Coronary artery (tissue), 2 donors: ENCODE results near the gene HSPA14.

Experiments
- DNase-seq: peaks from one replicate; pipeline ENCODE4 v3.0.0-alpha.2; 2017; ENCODE audit warnings: low spot score
- H3K27ac ChIP-seq, 2 donors: fragments of 200-600 bp; sonication (generic); one replicate each; pipeline ENCODE4 v1.5.1; 2016 to 2019
- H3K4me3 ChIP-seq: fragments of 200-600 bp; sonication (generic); 2 replicates; pipeline ENCODE4 v1.5.1; 2016; ENCODE audit warnings: mild to moderate bottlenecking, moderate library complexity
- CTCF ChIP-seq: fragments of 200-600 bp; sonication (generic); IDR thresholded peaks from one replicate; pipeline ENCODE4 v1.5.1; 2019; ENCODE audit warnings: antibody characterized with exemption

The HSPA14 gene

GRCh38 chr10:14838582-14839304 is 637 bp downstream of the HSPA14 start:
- peak overlapping the region; percentile 97 for H3K4me3 ChIP-seq
- peak; percentile 76 for DNase-seq
- H3K27ac ChIP-seq: peak overlapping the region; percentile 90 to 97
- TF ChIP-seq CTCF: no peak

- Histone ChIP-seq H3K27ac (peak overlapping the region; percentile 90 to 97), H3K4me3 (peak overlapping the region; percentile 97)
- DNase-seq: no peak
- no peak for TF ChIP-seq CTCF
Observed at GRCh38 chr10:14839305-14839695, 1.2 kb downstream of the HSPA14 start.

GRCh38 chr10:14840178-14840577 is 2.1 kb downstream of the HSPA14 start:
- H3K4me3 ChIP-seq: no peak overlapping the region
- no peak for TF ChIP-seq CTCF
- no peak for DNase-seq
- H3K27ac ChIP-seq: no peak overlapping the region

GRCh38 chr10:14843327-14843988 is 5.4 kb downstream of the HSPA14 start:
- H3K27ac ChIP-seq: no peak overlapping the region
- no peak for TF ChIP-seq CTCF
- DNase-seq: no peak
- no peak overlapping the region for H3K4me3 ChIP-seq

GRCh38 chr10:14844948-14845347 is 6.8 kb downstream of the HSPA14 start:
- H3K4me3 ChIP-seq: no peak overlapping the region
- TF ChIP-seq CTCF: no peak
- DNase-seq: no peak
- H3K27ac ChIP-seq: no peak overlapping the region

GRCh38 chr10:14852236-14852635 is 14.1 kb downstream of the HSPA14 start:
- TF ChIP-seq CTCF: no peak

GRCh38 chr10:14855453-14855852 is 17.3 kb downstream of the HSPA14 start:
- no peak overlapping the region for H3K4me3 ChIP-seq
- no peak for TF ChIP-seq CTCF
- DNase-seq: no peak
- no peak overlapping the region for H3K27ac ChIP-seq

More at GRCh38 chr10:14852236-14852635, 14.1 kb downstream of the HSPA14 start:
- DNase-seq: no peak
- Histone ChIP-seq H3K27ac (no peak overlapping the region), H3K4me3 (no peak overlapping the region)
